OCI-LY1 (cell line): ENCODE results near the gene FGF4.

ENCODE experiments used
- H2AFZ ChIP-seq: fragments of 200-600 bp; sonication (generic), shearing (Covaris generic); 2 replicates; pipeline ENCODE4 v1.6.0; 2014; ENCODE audit warnings: antibody characterized with exemption, mild to moderate bottlenecking, low read length
- H3F3A ChIP-seq: fragments of 200-600 bp; sonication (generic), shearing (Covaris generic); 2 replicates; pipeline ENCODE4 v1.6.0; 2014; ENCODE audit warnings: mild to moderate bottlenecking, antibody characterized with exemption, low read length, moderate library complexity; ENCODE audit not compliant: insufficient read depth
- H3K27ac ChIP-seq: fragments of 200-600 bp; sonication (generic); 2 replicates; pipeline ENCODE4 v1.5.1; 2014; ENCODE audit warnings: low read length, mixed run types, mild to moderate bottlenecking, low read depth; ENCODE audit not compliant: poor library complexity, severe bottlenecking
- H3K27me3 ChIP-seq: fragments of 200-600 bp; sonication (generic); 2 replicates; pipeline ENCODE4 v1.6.0; 2014; ENCODE audit warnings: antibody characterized with exemption, mild to moderate bottlenecking, low read length, moderate library complexity; ENCODE audit not compliant: insufficient read depth
- H3K36me3 ChIP-seq: fragments of 200-600 bp; sonication (generic); 2 replicates; pipeline ENCODE4 v1.6.1; 2014; ENCODE audit warnings: mild to moderate bottlenecking, antibody characterized with exemption, low read length, moderate library complexity, mixed read lengths; ENCODE audit not compliant: insufficient read depth
- H3K4me1 ChIP-seq: fragments of 200-600 bp; sonication (generic); 2 replicates; pipeline ENCODE4 v1.5.1; 2014; ENCODE audit warnings: mild to moderate bottlenecking, low read length, moderate library complexity; ENCODE audit not compliant: insufficient read depth, severe bottlenecking
- H3K4me2 ChIP-seq: fragments of 200-600 bp; sonication (generic), shearing (Covaris generic); 2 replicates; pipeline ENCODE4 v1.6.1; 2014; ENCODE audit warnings: low read length
- H3K4me3 ChIP-seq: fragments of 200-600 bp; sonication (generic); 2 replicates; pipeline ENCODE4 v1.5.1; 2014; ENCODE audit warnings: low read length, low read depth, mild to moderate bottlenecking, mixed read lengths; ENCODE audit not compliant: poor library complexity, severe bottlenecking
- H3K79me2 ChIP-seq: fragments of 200-600 bp; shearing (Covaris generic); 2 replicates; pipeline ENCODE4 v1.6.1; 2016; ENCODE audit warnings: mixed run types, low read length, mixed read lengths; ENCODE audit not compliant: insufficient read depth
- H3K9ac ChIP-seq: fragments of 200-600 bp; sonication (generic), shearing (Covaris generic); 2 replicates; pipeline ENCODE4 v1.6.1; 2014; ENCODE audit warnings: mild to moderate bottlenecking, low read length, mixed read lengths
- H3K9me2 ChIP-seq: fragments of 200-600 bp; sonication (generic), shearing (Covaris generic); 2 replicates; pipeline ENCODE4 v1.6.1; 2014; ENCODE audit warnings: low read depth, mild to moderate bottlenecking, low read length, mixed read lengths
- H3K9me3 ChIP-seq: fragments of 200-600 bp; shearing (Covaris generic); 2 replicates; pipeline ENCODE4 v1.6.1; 2014; ENCODE audit warnings: low read length, mixed read lengths
- H4K20me1 ChIP-seq: fragments of 200-600 bp; sonication (generic), shearing (Covaris generic); 2 replicates; pipeline ENCODE4 v1.6.0; 2016; ENCODE audit warnings: mild to moderate bottlenecking, low read length; ENCODE audit not compliant: insufficient read depth
- EZH2 ChIP-seq: fragments of 200-600 bp; sonication (generic), shearing (Covaris generic); IDR thresholded peaks from 2 replicates; pipeline ENCODE4 v1.8.0; 2017; ENCODE audit warnings: borderline replicate concordance, mixed run types, mild to moderate bottlenecking, antibody characterized with exemption, low read length, moderate library complexity, mixed read lengths
- TF ChIP-seq, protein P1 (sequence below): fragments of 200-600 bp; sonication (generic), shearing (Covaris generic); IDR thresholded peaks from 2 replicates; pipeline ENCODE4 v1.5.1; 2017; ENCODE audit warnings: mild to moderate bottlenecking, antibody characterized with exemption, low read length, moderate library complexity, mixed read lengths

Gene FGF4

DNA sequence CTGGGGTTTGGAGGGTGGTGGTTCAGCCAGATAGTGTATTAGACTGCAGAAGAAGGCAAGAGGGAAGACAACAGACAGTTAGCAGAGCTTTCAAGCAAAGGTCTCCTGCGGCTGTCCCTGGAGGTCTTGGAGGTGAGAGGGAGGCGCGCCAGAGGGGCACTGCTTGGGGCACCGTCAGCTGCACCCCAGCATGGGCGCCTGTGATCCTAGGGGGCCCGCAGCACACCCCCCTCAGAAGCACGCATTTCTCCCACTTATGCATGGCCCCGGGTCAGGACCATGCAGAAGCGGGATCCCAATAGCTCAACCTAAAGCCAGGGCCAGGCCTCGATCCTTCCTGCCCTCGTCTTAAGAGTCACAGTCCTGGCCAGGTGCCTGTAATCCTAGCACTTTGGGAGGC is 26.5 kb downstream of the FGF4 start:
- no peaks in the 10 kb centered on the region for H3K9me2 ChIP-seq
- no peak overlapping the region for H3K27ac ChIP-seq
- H4K20me1 ChIP-seq: no peaks in the 10 kb centered on the region
- no peaks in the 10 kb centered on the region for H3F3A ChIP-seq
- 0 out of 2 replicates have a peak, but pooled peaks cover 3% of the 10 kb centered on the region for H3K27me3 ChIP-seq
- no peak overlapping the region for H3K9ac ChIP-seq
- H3K79me2 ChIP-seq: no peaks in the 10 kb centered on the region
- H3K4me3 ChIP-seq: no peak overlapping the region
- no peak overlapping the region for H2AFZ ChIP-seq
- no peaks in the 10 kb centered on the region for H3K4me1 ChIP-seq
- no peaks in the 10 kb centered on the region for H3K36me3 ChIP-seq
- H3K4me2 ChIP-seq: no peak overlapping the region
- H3K9me3 ChIP-seq: no peaks in the 10 kb centered on the region
- no peak for TF ChIP-seq EZH2
- TF ChIP-seq, protein P1, sequence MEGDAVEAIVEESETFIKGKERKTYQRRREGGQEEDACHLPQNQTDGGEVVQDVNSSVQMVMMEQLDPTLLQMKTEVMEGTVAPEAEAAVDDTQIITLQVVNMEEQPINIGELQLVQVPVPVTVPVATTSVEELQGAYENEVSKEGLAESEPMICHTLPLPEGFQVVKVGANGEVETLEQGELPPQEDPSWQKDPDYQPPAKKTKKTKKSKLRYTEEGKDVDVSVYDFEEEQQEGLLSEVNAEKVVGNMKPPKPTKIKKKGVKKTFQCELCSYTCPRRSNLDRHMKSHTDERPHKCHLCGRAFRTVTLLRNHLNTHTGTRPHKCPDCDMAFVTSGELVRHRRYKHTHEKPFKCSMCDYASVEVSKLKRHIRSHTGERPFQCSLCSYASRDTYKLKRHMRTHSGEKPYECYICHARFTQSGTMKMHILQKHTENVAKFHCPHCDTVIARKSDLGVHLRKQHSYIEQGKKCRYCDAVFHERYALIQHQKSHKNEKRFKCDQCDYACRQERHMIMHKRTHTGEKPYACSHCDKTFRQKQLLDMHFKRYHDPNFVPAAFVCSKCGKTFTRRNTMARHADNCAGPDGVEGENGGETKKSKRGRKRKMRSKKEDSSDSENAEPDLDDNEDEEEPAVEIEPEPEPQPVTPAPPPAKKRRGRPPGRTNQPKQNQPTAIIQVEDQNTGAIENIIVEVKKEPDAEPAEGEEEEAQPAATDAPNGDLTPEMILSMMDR: no peak

GRCh38 chr11:69746752-69747742 is 28.1 kb downstream of the FGF4 start:
- Histone ChIP-seq H3K4me1 (no peaks in the 10 kb centered on the region), H3K79me2 (no peaks in the 10 kb centered on the region), H3K9ac (no peak overlapping the region), H3K9me2 (no peaks in the 10 kb centered on the region), H3K27me3 (no peaks in the 10 kb centered on the region), H3F3A (no peaks in the 10 kb centered on the region), H3K9me3 (no peaks in the 10 kb centered on the region), H3K4me3 (no peak overlapping the region), H3K27ac (no peak overlapping the region), H4K20me1 (no peaks in the 10 kb centered on the region), H3K36me3 (no peaks in the 10 kb centered on the region), H2AFZ (no peak overlapping the region), H3K4me2 (no peak overlapping the region)
- TF ChIP-seq, protein P1: no peak
- no peak for TF ChIP-seq EZH2

DNA sequence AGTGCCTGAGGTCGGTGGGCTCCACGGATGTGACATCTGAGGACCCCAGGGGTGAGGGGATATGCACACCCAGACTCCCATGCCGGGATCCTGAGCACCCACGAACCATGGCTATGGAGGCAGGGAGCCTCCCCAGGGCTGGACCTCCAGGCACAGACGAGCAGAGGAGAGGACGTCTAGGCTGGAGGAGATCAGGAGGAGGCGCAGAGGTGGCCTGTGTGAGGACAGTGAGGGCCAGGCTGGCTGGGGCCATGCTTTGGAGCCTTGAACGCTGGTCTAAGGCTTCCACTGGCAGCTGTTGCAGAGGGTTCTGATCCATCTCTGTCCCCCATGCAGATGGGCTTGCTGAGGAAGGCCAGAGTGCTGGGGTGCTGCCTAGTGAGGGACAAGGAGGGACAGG is 29.0 kb downstream of the FGF4 start:
- no peaks in the 10 kb centered on the region for H3F3A ChIP-seq
- H3K27me3 ChIP-seq: no peaks in the 10 kb centered on the region
- H4K20me1 ChIP-seq: no peaks in the 10 kb centered on the region
- no peak overlapping the region for H3K27ac ChIP-seq
- H3K79me2 ChIP-seq: no peaks in the 10 kb centered on the region
- no peak overlapping the region for H3K4me2 ChIP-seq
- TF ChIP-seq, protein P1: no peak
- no peak for TF ChIP-seq EZH2
- H3K9me2 ChIP-seq: no peaks in the 10 kb centered on the region
- H3K4me3 ChIP-seq: no peak overlapping the region
- no peaks in the 10 kb centered on the region for H3K36me3 ChIP-seq
- no peaks in the 10 kb centered on the region for H3K4me1 ChIP-seq
- H3K9me3 ChIP-seq: no peaks in the 10 kb centered on the region
- H2AFZ ChIP-seq: no peak overlapping the region
- H3K9ac ChIP-seq: no peak overlapping the region
